Testis (tissue), 3 donors: Measurements from ENCODE around the gene OGFOD1. TPM values are rescaled to one million over a fixed set of nuclear protein-coding genes. Genes with fewer than 3 reads are reported as not detected.
"Not testable (repeated sequence)": the region's sequence is repeated elsewhere in the genome, so short reads cannot be mapped to it uniquely, and the experiment has no call there.

Experiments used
- DNase-seq: peaks from one replicate; pipeline ENCODE4 v3.0.0-alpha.2; 2019
- H3K27ac ChIP-seq, 2 donors: fragments of 200-600 bp; sonication (generic); one replicate each; pipeline ENCODE4 v1.5.1; 2019
- H3K27me3 ChIP-seq: fragments of 200-600 bp; sonication (generic); one replicate; pipeline ENCODE4 v1.5.1; 2019
- H3K36me3 ChIP-seq: fragments of 200-600 bp; sonication (generic); one replicate; pipeline ENCODE4 v1.5.1; 2017; ENCODE audit warnings: low read depth; ENCODE audit errors: missing control alignments
- H3K4me1 ChIP-seq: fragments of 200-600 bp; sonication (generic); one replicate; pipeline ENCODE4 v1.5.1; 2019
- H3K4me3 ChIP-seq, 2 donors: fragments of 200-600 bp; sonication (generic); one replicate each; pipeline ENCODE4 v1.5.1; 2017 to 2019
- H3K9me3 ChIP-seq: fragments of 200-600 bp; sonication (generic); one replicate; pipeline ENCODE4 v1.5.1; 2017
- CTCF ChIP-seq, 3 experiments: fragments of 450-650 bp in 2 of 3; fragments of 200-600 bp in 1 of 3; sonication (generic) in 1 of 3; IDR thresholded peaks; one replicate each; pipeline ENCODE4 v1.5.1; 2016 to 2019; ENCODE audit warnings: antibody characterized with exemption in 3 of 3, mild to moderate bottlenecking in 2 of 3, moderate library complexity in 1 of 3
- POLR2A ChIP-seq: fragments of 450-650 bp; IDR thresholded peaks from one replicate; pipeline ENCODE4 v1.6.1; 2017; ENCODE audit warnings: antibody characterized with exemption, mild to moderate bottlenecking, moderate library complexity
- whole genome bisulfite sequencing, 2 donors: methylation state at CpG; one replicate each; pipeline ENCODE4 v1.1.5; 2018; 5-methylcytosine and 5-hydroxymethylcytosine counted together
- intact Hi-C: fragments of 100-400 bp; cut with DNase I; formaldehyde crosslinking; loops from one replicate; pipeline ENCODE4 v1.15.1; 2023; ENCODE audit warnings: low total_unique reads
- polyA plus RNA-seq: library from polyadenylated mRNA; stranded (reverse); fragments of 350-450 nt; fragmentation: Illumina TruSeq; extraction: RNeasy Lipid Tissue Mini Kit (QIAGEN cat#74804); gene quantifications from one replicate; pipeline ENCODE4 v1.2.3, GENCODE V29; 2014; ENCODE audit warnings: low read depth, low replicate concordance; ENCODE audit not compliant: insufficient read depth
- total RNA-seq, 2 donors: library from RNA; depleted of rRNA; stranded (reverse); fragments of >200 nt; gene quantifications; one replicate each; pipeline ENCODE4 v1.2.3, GENCODE V29; 2016

The OGFOD1 gene
- total and polyA plus RNA-seq, 3 donors from 2014 or later: 26.7 to 38.2 (median 34.5) TPM

DNA sequence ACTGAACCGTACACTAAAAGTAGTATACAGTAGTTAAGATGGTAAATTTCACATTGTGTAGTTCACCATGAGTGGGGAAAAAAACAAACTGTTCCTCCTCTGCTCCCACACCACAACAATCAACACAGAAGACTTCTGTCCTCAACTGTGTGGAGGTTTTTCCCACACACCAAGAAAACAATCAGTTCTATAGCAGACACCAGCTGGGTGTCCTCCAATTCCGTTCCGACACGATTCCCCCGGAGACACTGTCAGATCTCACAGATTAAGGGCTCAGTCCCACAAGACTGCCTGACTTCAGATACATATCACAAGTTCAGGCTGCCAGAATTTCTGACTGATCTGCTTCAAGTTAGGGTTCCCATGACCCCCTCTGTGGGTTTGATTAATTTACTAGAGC is 36.7 kb downstream of the OGFOD1 start:
- Histone ChIP-seq H3K9me3 (no peaks in the 10 kb centered on the region), H3K27ac (no peak overlapping the region), H3K4me1 (no peaks in the 10 kb centered on the region), H3K4me3 (no peak overlapping the region), H3K27me3 (no peaks in the 10 kb centered on the region), H3K36me3 (no peaks in the 10 kb centered on the region)
- no peak for TF ChIP-seq CTCF (IDR thresholded peaks at IDR 0.05)
- TF ChIP-seq POLR2A: no peak
- WGBS, 2 donors: 58 to 64% methylated on average over 5 of the region's 5 CpGs
- intact Hi-C loops: no loop called here
- no peak for DNase-seq

- H3K27ac ChIP-seq, H3K36me3 ChIP-seq, H3K27me3 ChIP-seq, H3K4me1 ChIP-seq, H3K4me3 ChIP-seq, H3K9me3 ChIP-seq, intact Hi-C loops, DNase-seq: not testable (repeated sequence)
- WGBS, 2 donors: 81 to 93% methylated on average over 1 of the region's 1 CpG
Measured at GRCh38 chr16:56488868-56489267, 37.5 kb downstream of the OGFOD1 start.

GRCh38 chr16:56491657-56492261 is 40.4 kb downstream of the OGFOD1 start:
- no peak for DNase-seq
- Histone ChIP-seq H3K36me3 (no peaks in the 10 kb centered on the region), H3K4me3 (no peak overlapping the region), H3K4me1 (no peaks in the 10 kb centered on the region), H3K27ac (no peak overlapping the region), H3K9me3 (no peaks in the 10 kb centered on the region), H3K27me3 (no peaks in the 10 kb centered on the region)
- WGBS, 2 donors: 95% methylated on average over 4 of the region's 4 CpGs
- intact Hi-C loops: no loop called here
- TF ChIP-seq CTCF (IDR thresholded peaks at IDR 0.05) (no peak), POLR2A (no peak)

- Histone ChIP-seq H3K36me3 (no peaks in the 10 kb centered on the region), H3K4me3 (no peak overlapping the region), H3K9me3 (no peaks in the 10 kb centered on the region), H3K4me1 (no peaks in the 10 kb centered on the region), H3K27me3 (no peaks in the 10 kb centered on the region), H3K27ac (no peak overlapping the region)
- intact Hi-C loops: no loop called here
- DNase-seq: no peak
- 85 to 86% methylated on average over 2 of the region's 2 CpGs for WGBS, 2 donors
- TF ChIP-seq CTCF (IDR thresholded peaks at IDR 0.05) (no peak), POLR2A (no peak)
Measured at GRCh38 chr16:56493126-56493525, 41.8 kb downstream of the OGFOD1 start.

- WGBS, 2 donors: 94 to 100% methylated on average over 1 of the region's 1 CpG
- H3K4me3 ChIP-seq: no peak overlapping the region
- no peak for DNase-seq
- intact Hi-C loops: no loop called here
- no peaks in the 10 kb centered on the region for H3K9me3 ChIP-seq
- no peak overlapping the region for H3K27ac ChIP-seq
- no peaks in the 10 kb centered on the region for H3K4me1 ChIP-seq
- no peaks in the 10 kb centered on the region for H3K27me3 ChIP-seq
- no peaks in the 10 kb centered on the region for H3K36me3 ChIP-seq
- no peak for TF ChIP-seq CTCF (IDR thresholded peaks at IDR 0.05)
- no peak for TF ChIP-seq POLR2A
Measured at GRCh38 chr16:56493815-56494214, 42.5 kb downstream of the OGFOD1 start.
